ENCODE results near the gene CRYBA2. TPM values are rescaled to one million over a fixed set of nuclear protein-coding genes. Genes with fewer than 3 reads are reported as not detected.

The CRYBA2 gene
- total and polyA plus RNA-seq, 2 of the 8 experiments (the other 6 are each of a cell fraction or from before 2014, with no cell fraction given) = not detected

GRCh38 chr2:219028996-219029828 lies 36.0 kb upstream of the CRYBA2 start (continued):
- no peak for TF ChIP-seq CHD7 (IDR thresholded peaks at IDR 0.05; ENCODE audit: insufficient replicate concordance, low read length)
- TF ChIP-seq TCF12 (IDR thresholded peaks at IDR 0.05; ENCODE audit: low read depth, low read length) = no peak
- no peak for TF ChIP-seq RBBP5 (IDR thresholded peaks at IDR 0.05; ENCODE audit: borderline replicate concordance, low read depth, low read length)
- no peak for TF ChIP-seq CTCF (IDR thresholded peaks at IDR 0.05; ENCODE audit: control extremely low read depth in 1 of 3, insufficient read depth in 1 of 3, low read depth in 1 of 3, low read length in 3 of 3)
